HepG2 (cell line): ENCODE data around the gene SRPRA. TPM values are rescaled to one million over a fixed set of nuclear protein-coding genes. Genes with fewer than 3 reads are reported as not detected.

ENCODE experiments used
- ATAC-seq: fragments of 200-7000 bp; cut with Tn5 transposase; 3 replicates; pipeline ENCODE4 v1.9.1; 2020; ENCODE audit warnings: mild to moderate bottlenecking, moderate library complexity
- BruUV-seq: library from RNA; stranded (reverse); fragments of 400-500 nt; replicated peaks from 2 replicates; lab custom pipeline; 2021; lab: Mats Ljungman, UMichigan
- CTCF ChIA-PET: fragments of 300-600 bp; formaldehyde crosslinking; extraction: SDS; loops from one replicate; lab custom pipeline; 2021; ENCODE audit warnings: low total read pairs, inconsistent platforms, low intra/inter-chr PET ratio; lab: Yijun Ruan, JAX
- POLR2A ChIA-PET: fragments of 350-600 bp; sonication (Branson Sonifier 250); formaldehyde crosslinking; loops from one replicate; lab custom pipeline; 2020; ENCODE audit warnings: antibody characterized with exemption, inconsistent platforms; lab: Yijun Ruan, JAX
- DNase-seq: peaks from one replicate; pipeline ENCODE4 v3.0.0-alpha.2; 2015; ENCODE audit warnings: low spot score
- FAIRE-seq: peaks from 3 replicates; lab custom pipeline; 2011; peaks lifted over from hg19 to GRCh38; lab: Jason Lieb, UNC
- H2AFZ ChIP-seq: one replicate; pipeline ENCODE4 v1.6.1; 2011; ENCODE audit warnings: low read length, inconsistent platforms
- H3K27ac ChIP-seq: fragments of 300-600 bp; 3 replicates; pipeline ENCODE4 v1.8.0; 2011; ENCODE audit warnings: mixed run types, mild to moderate bottlenecking, mixed read lengths, low read length, inconsistent platforms; ENCODE audit not compliant: insufficient read depth; ENCODE audit errors: extremely low read length
- H3K27me3 ChIP-seq, 2 experiments: fragments of 200-600 bp in 1 of 2; 2 replicates in 1 of 2; 3 replicates in 1 of 2; pipeline versions ENCODE4 v1.6.0 to v1.8.0; 2011; ENCODE audit warnings: low read length in 2 of 2, mild to moderate bottlenecking in 2 of 2, moderate library complexity in 2 of 2, inconsistent platforms in 1 of 2; ENCODE audit not compliant: insufficient read depth in 2 of 2, control insufficient read depth in 1 of 2
- H3K36me3 ChIP-seq, 2 experiments: fragments of 200-600 bp in 1 of 2; replicated peaks in 1 of 2; 2 replicates in 1 of 2; 3 replicates in 1 of 2; pipeline versions ENCODE4 v1.5.1 to v1.8.0; 2011; ENCODE audit warnings: low read length in 2 of 2, inconsistent platforms in 1 of 2; ENCODE audit not compliant: insufficient read depth in 2 of 2, control insufficient read depth in 1 of 2
- H3K4me1 ChIP-seq: 2 replicates; pipeline ENCODE4 v1.5.1; 2012; ENCODE audit warnings: low read length, inconsistent platforms; ENCODE audit not compliant: insufficient read depth
- H3K4me2 ChIP-seq: 2 replicates; pipeline ENCODE4 v1.6.0; 2011; ENCODE audit warnings: low read depth, low read length, inconsistent platforms
- H3K4me3 ChIP-seq, 3 experiments: fragments of 200-600 bp in 1 of 3; sonication (generic), shearing (Covaris generic) in 1 of 3; replicated peaks in 1 of 3; 2 replicates each; pipeline ENCODE4 v1.5.1; 2011 to 2016; ENCODE audit warnings: low read length in 3 of 3, inconsistent platforms in 2 of 3, low read depth in 2 of 3, mild to moderate bottlenecking in 2 of 3, control low read depth in 1 of 3, mixed read lengths in 1 of 3; ENCODE audit not compliant: insufficient read depth in 1 of 3
- H3K79me2 ChIP-seq: one replicate; pipeline ENCODE4 v1.6.1; 2011; ENCODE audit warnings: low read length, inconsistent platforms; ENCODE audit not compliant: insufficient read depth
- H3K9ac ChIP-seq: 2 replicates; pipeline ENCODE4 v1.6.0; 2011; ENCODE audit warnings: mild to moderate bottlenecking, low read depth, low read length, inconsistent platforms; ENCODE audit not compliant: insufficient read depth
- H3K9me3 ChIP-seq: 2 replicates; pipeline ENCODE4 v1.5.1; 2012; ENCODE audit warnings: mild to moderate bottlenecking, low read length
- H4K20me1 ChIP-seq: 2 replicates; pipeline ENCODE4 v1.6.0; 2011; ENCODE audit warnings: inconsistent platforms, mild to moderate bottlenecking, low read length, moderate library complexity; ENCODE audit not compliant: insufficient read depth
- ATF7 ChIP-seq, 2 experiments: fragments of 450-650 bp in 1 of 2; sonication (generic) in 1 of 2; formaldehyde crosslinking in 1 of 2; IDR thresholded peaks; 2 replicates each; pipeline versions ENCODE4 v1.4.0 to v1.6.1; 2016 to 2020; ENCODE audit warnings: antibody characterized with exemption in 1 of 2, mild to moderate bottlenecking in 1 of 2, missing genetic modification reagents in 1 of 2
- EP300 ChIP-seq, 3 experiments: sonication (generic) in 1 of 3; formaldehyde crosslinking in 1 of 3; IDR thresholded peaks; 2 replicates each; pipeline versions ENCODE4 v1.5.1 to v1.6.1; 2011 to 2020; ENCODE audit warnings: low read depth in 2 of 3, low read length in 2 of 3, borderline replicate concordance in 1 of 3, improper control_type of control experiment in 1 of 3, mild to moderate bottlenecking in 1 of 3, missing genetic modification reagents in 1 of 3, moderate library complexity in 1 of 3
- HDAC1 ChIP-seq: sonication (generic); formaldehyde crosslinking; IDR thresholded peaks from 2 replicates; pipeline ENCODE4 v1.5.1; 2020; ENCODE audit warnings: mild to moderate bottlenecking, missing genetic modification reagents
- MXI1 ChIP-seq: IDR thresholded peaks from 3 replicates; pipeline ENCODE4 v1.6.1; 2012; ENCODE audit warnings: low read depth, low read length, inconsistent platforms, borderline replicate concordance
- POLR2AphosphoS5 ChIP-seq: IDR thresholded peaks from 2 replicates; pipeline ENCODE4 v1.6.1; 2012; ENCODE audit warnings: low read depth, low read length
- RBM22 ChIP-seq: fragments of 200-400 bp; formaldehyde crosslinking; optimal IDR thresholded peaks from 2 replicates; pipeline ENCODE3; 2017; ENCODE audit warnings: mild to moderate bottlenecking, low read length, moderate library complexity
- SNAPC2 ChIP-seq: sonication (generic); formaldehyde crosslinking; IDR thresholded peaks from 2 replicates; pipeline ENCODE4 v1.8.1; 2022; ENCODE audit warnings: mild to moderate bottlenecking, missing genetic modification reagents
- ZFP82 ChIP-seq: sonication (generic); formaldehyde crosslinking; IDR thresholded peaks from 2 replicates; pipeline ENCODE4 v1.5.1; 2020; ENCODE audit warnings: mild to moderate bottlenecking, missing genetic modification reagents, borderline replicate concordance
- ZNF367 ChIP-seq: sonication (generic); formaldehyde crosslinking; IDR thresholded peaks from 2 replicates; pipeline ENCODE4 v1.4.0; 2020; ENCODE audit warnings: missing genetic modification reagents, borderline replicate concordance
- ZNF607 ChIP-seq: sonication (generic); formaldehyde crosslinking; IDR thresholded peaks from 2 replicates; pipeline ENCODE4 v1.5.1; 2020; ENCODE audit warnings: missing genetic modification reagents, mild to moderate bottlenecking, borderline replicate concordance
- WGBS: methylation state at CpG from one replicate; pipeline ENCODE4 v1.1.6; 2017; ENCODE audit warnings: low lambda C conversion rate; 5-methylcytosine and 5-hydroxymethylcytosine counted together
- in situ Hi-C: cut with HindIII; loops from 2 replicates; pipeline ENCODE4 v1.10.0; 2017; ENCODE audit warnings: low pct_unique_long_range_greater_than_20kb; ENCODE audit not compliant: extremely low pct_ligation_motif_present
- intact Hi-C: fragments of 100-400 bp; cut with micrococcal nuclease; formaldehyde crosslinking; loops from one replicate; pipeline ENCODE4 v1.10.0; 2022; ENCODE audit not compliant: unreplicated experiment
- polyA plus RNA-seq, 8 experiments: library from polyadenylated mRNA; depleted of rRNA in 3 of 8; stranded (reverse) in 7 of 8; unstranded in 1 of 8; fragments of >200 nt; fragmentation: Illumina TruSeq in 4 of 8; extraction: Trizol in 4 of 8; gene quantifications; 2 replicates each; pipeline versions ENCODE4 v1.2.1 to v1.2.3, GENCODE V29; 2011 to 2016; ENCODE audit warnings: low read depth in 4 of 8, missing spikeins in 1 of 8, mixed read lengths in 1 of 8; ENCODE audit not compliant: insufficient read depth in 1 of 8
- total RNA-seq, 5 experiments: library from RNA; depleted of rRNA; stranded (reverse); fragments of >200 nt; fragmentation: Illumina TruSeq; extraction: Trizol; gene quantifications; 2 replicates each; pipeline ENCODE4 v1.2.3, GENCODE V29; 2016; ENCODE audit warnings: low read depth in 1 of 5
- TF ChIP-seq, protein P1 (sequence below): sonication (generic); formaldehyde crosslinking; IDR thresholded peaks from 2 replicates; pipeline ENCODE4 v1.4.0; 2020; ENCODE audit warnings: mild to moderate bottlenecking, missing genetic modification reagents, borderline replicate concordance

Gene SRPRA
- total and polyA plus RNA-seq, 2 of the 13 experiments (the other 11 are each of a cell fraction or from before 2014, with no cell fraction given): 27.7 to 64.6 TPM

DNA sequence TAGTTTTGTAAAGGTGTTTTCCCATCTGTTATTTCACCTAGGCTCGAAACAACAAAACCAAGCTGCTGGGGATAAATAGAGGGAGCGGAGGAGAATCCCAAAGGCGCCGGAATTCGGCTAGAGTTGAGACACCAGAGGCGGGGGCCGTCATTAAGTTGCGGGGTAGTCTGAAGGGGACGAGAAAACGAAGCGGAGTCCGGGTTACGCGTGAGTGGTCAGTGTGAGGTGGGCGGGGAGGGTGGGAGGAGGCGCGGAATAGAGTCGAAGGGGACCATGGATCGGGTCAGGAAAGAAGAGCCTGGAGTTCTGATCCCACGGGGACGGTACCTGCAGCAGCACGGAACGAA lies 361 bp downstream of the SRPRA start (continued):
- TF ChIP-seq ZFP82 (peak; percentile 8; the same call in 1 of the 2 replicates), HDAC1 (no peak), SNAPC2 (0 out of 2 replicates have a peak, but pooled peaks have one; percentile 52), ZNF367 (CRISPR knock-in tag) (no peak), EP300 (IDR thresholded peaks at IDR 0.05; ENCODE audit: low read depth in 2 of 2, low read length in 2 of 2) (no peak), EP300 (CRISPR knock-in tag; IDR thresholded peaks at IDR 0.05; ENCODE audit: borderline replicate concordance) (0 out of 2 replicates have a peak, but pooled peaks have one; percentile 8), ZNF607 (CRISPR knock-in tag) (0 out of 2 replicates have a peak, but pooled peaks have one; percentile 24)
- TF ChIP-seq, protein P1, sequence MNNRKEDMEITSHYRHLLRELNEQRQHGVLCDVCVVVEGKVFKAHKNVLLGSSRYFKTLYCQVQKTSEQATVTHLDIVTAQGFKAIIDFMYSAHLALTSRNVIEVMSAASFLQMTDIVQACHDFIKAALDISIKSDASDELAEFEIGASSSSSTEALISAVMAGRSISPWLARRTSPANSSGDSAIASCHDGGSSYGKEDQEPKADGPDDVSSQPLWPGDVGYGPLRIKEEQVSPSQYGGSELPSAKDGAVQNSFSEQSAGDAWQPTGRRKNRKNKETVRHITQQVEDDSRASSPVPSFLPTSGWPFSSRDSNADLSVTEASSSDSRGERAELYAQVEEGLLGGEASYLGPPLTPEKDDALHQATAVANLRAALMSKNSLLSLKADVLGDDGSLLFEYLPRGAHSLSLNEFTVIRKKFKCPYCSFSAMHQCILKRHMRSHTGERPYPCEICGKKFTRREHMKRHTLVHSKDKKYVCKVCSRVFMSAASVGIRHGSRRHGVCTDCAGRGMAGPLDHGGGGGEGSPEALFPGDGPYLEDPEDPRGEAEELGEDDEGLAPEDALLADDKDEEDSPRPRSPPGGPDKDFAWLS (CRISPR knock-in tag): 0 out of 2 replicates have a peak, but pooled peaks have one; percentile 3

GRCh38 chr11:126267650-126268049 lies 1.0 kb downstream of the SRPRA start:
- ATAC-seq: no peak
- peak overlapping the region; percentile 94 for H3K27ac ChIP-seq
- no peak overlapping the region for H2AFZ ChIP-seq
- intact Hi-C loops: loop anchor here (2.0 kb wide), 2 partner anchors 15 to 57 kb away; partner anchors contain the start of genes FAM118B, RPUSD4 and TIRAP
- 67% methylated on average over 6 of the region's 6 CpGs for WGBS
- no peaks in the 10 kb centered on the region for H4K20me1 ChIP-seq
- H3K9ac ChIP-seq: peak overlapping the region; percentile 99
- H3K4me1 ChIP-seq: peaks cover 35% of the 10 kb centered on the region
- no peaks in the 10 kb centered on the region; a peak in 1 of 5 replicates for H3K27me3 ChIP-seq
- peak overlapping the region; percentile 93 to 100 (median 93) for H3K4me3 ChIP-seq
- H3K36me3 ChIP-seq: peaks cover 36 to 53% of the 10 kb centered on the region in 2 experiments
- TF ChIP-seq RBM22 (peak; percentile 18), ATF7 (IDR thresholded peaks at IDR 0.05) (peak; percentile 66), ATF7 (CRISPR knock-in tag; IDR thresholded peaks at IDR 0.05) (no peak), MXI1 (no peak), POLR2AphosphoS5 (peak; percentile 5; the same call in 1 of the 2 replicates)
- ChIA-PET POLR2A (interaction anchor here (1.1 to 1.5 kb wide), 2 partner anchors 32 to 90 kb away, joined by 4 to 5 read pairs; no protein-coding TSS in a partner anchor), CTCF (no interaction called here)
- in situ Hi-C loops: no loop called here
- BruUV-seq: TSS peak; percentile 63
- H3K4me2 ChIP-seq: peak overlapping the region; percentile 87
- FAIRE-seq: no peak
- H3K9me3 ChIP-seq: no peaks in the 10 kb centered on the region
- no peak for DNase-seq
- peaks cover 38% of the 10 kb centered on the region for H3K79me2 ChIP-seq
